HEK293T (cell line): ENCODE results near the gene REV1.

Experiments used
- CTBP1 ChIP-seq: fragments of 450-650 bp; IDR thresholded peaks from 2 replicates; pipeline ENCODE4 v1.6.1; 2016; ENCODE audit warnings: borderline replicate concordance
- FOXA1 ChIP-seq: fragments of 450-650 bp; IDR thresholded peaks from 2 replicates; pipeline ENCODE4 v1.6.1; 2016; ENCODE audit warnings: mild to moderate bottlenecking
- FOXK2 ChIP-seq: fragments of 450-650 bp; IDR thresholded peaks from 2 replicates; pipeline ENCODE4 v1.6.1; 2016; ENCODE audit warnings: mild to moderate bottlenecking
- FOXM1 ChIP-seq: fragments of 450-650 bp; IDR thresholded peaks from 2 replicates; pipeline ENCODE4 v1.6.1; 2017; ENCODE audit warnings: mild to moderate bottlenecking, borderline replicate concordance
- HDGF ChIP-seq: fragments of 450-650 bp; IDR thresholded peaks from 2 replicates; pipeline ENCODE4 v1.6.1; 2017; ENCODE audit warnings: antibody characterized with exemption, borderline replicate concordance
- LEF1 ChIP-seq: fragments of 450-650 bp; IDR thresholded peaks from 2 replicates; pipeline ENCODE4 v1.6.1; 2017; ENCODE audit warnings: mild to moderate bottlenecking, borderline replicate concordance
- NFRKB ChIP-seq: fragments of 450-650 bp; IDR thresholded peaks from 2 replicates; pipeline ENCODE4 v1.6.1; 2016; ENCODE audit warnings: mild to moderate bottlenecking, moderate library complexity
- PKNOX1 ChIP-seq: fragments of 450-650 bp; IDR thresholded peaks from 2 replicates; pipeline ENCODE4 v1.6.1; 2016
- SP1 ChIP-seq: fragments of 450-650 bp; IDR thresholded peaks from 2 replicates; pipeline ENCODE4 v1.6.1; 2017
- TARDBP ChIP-seq: fragments of 450-650 bp; IDR thresholded peaks from 2 replicates; pipeline ENCODE4 v1.6.1; 2016
- ZNF384 ChIP-seq: fragments of 450-650 bp; IDR thresholded peaks from 2 replicates; pipeline ENCODE4 v1.6.1; 2016

- no peak for TF ChIP-seq SP1
- no peak for TF ChIP-seq TARDBP
- no peak for TF ChIP-seq FOXA1
- no peak for TF ChIP-seq PKNOX1
- no peak for TF ChIP-seq CTBP1
- TF ChIP-seq NFRKB, result no peak
- TF ChIP-seq FOXM1, result no peak
- no peak for TF ChIP-seq LEF1
- TF ChIP-seq HDGF, result no peak
- TF ChIP-seq ZNF384, result no peak
- TF ChIP-seq FOXK2, result no peak
Observed at GRCh38 chr2:99398303-99398702, 91.5 kb downstream of the REV1 start.
